Measurements from ENCODE around the gene PIEZO2.

DNA sequence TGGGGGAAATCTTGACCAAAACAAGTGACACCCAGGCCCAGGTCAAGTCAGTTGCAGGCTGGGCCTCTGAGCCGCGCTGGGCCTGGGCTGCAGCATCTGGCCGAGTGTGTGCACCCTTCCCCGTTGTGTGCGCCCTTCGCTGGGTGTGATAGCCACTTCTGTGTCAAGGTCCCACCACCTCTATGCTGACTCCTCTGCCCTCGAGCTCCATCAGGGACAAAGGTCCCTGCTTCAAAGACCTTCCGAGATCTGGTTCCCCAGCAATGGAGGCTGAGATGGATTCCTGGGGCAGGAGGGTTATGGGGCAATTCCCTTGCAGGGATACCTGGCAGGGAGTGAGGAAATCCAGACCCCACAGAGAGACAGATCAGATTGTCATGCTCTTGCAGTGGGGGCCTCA lies 93.6 kb downstream of the PIEZO2 start:
- TF ChIP-seq CTCF (IDR thresholded peaks at IDR 0.05) = no peak
- no peak for TF ChIP-seq EZH2 (IDR thresholded peaks at IDR 0.05; ENCODE audit: borderline replicate concordance, insufficient read depth, low read depth, low read length, poor library complexity, severe bottlenecking)

Data from B cell (primary cell).